Body of pancreas (tissue), 4 donors: Measurements from ENCODE around the gene HOXB9. TPM values are rescaled to one million over a fixed set of nuclear protein-coding genes. Genes with fewer than 3 reads are reported as not detected.

Experiments
- ATAC-seq: fragments of 150-250 bp; one replicate; pipeline ENCODE4 v1.9.1; 2016
- DNase-seq, 4 donors: peaks; one replicate each; pipeline ENCODE4 v3.0.0-alpha.2; 2019
- H3K27ac ChIP-seq, 4 donors: fragments of 200-600 bp; sonication (generic); 1 replicate in 3 of 4; 2 replicates in 1 of 4; pipeline versions ENCODE4 v1.5.1 to v1.6.1; 2016 to 2019; ENCODE audit warnings: mild to moderate bottlenecking in 1 of 4, mixed read lengths in 1 of 4, moderate library complexity in 1 of 4
- H3K27me3 ChIP-seq, 2 donors: fragments of 200-600 bp; sonication (generic); one replicate each; pipeline ENCODE4 v1.6.0; 2016; ENCODE audit warnings: mild to moderate bottlenecking in 1 of 2
- H3K36me3 ChIP-seq, 2 donors: fragments of 200-600 bp; sonication (generic); replicated peaks in 1 of 2; 2 replicates each; pipeline ENCODE4 v1.5.1; 2016; ENCODE audit warnings: low read depth in 2 of 2; ENCODE audit not compliant: insufficient read depth in 1 of 2
- H3K4me1 ChIP-seq: fragments of 200-600 bp; sonication (generic); one replicate; pipeline ENCODE4 v1.6.0; 2016
- H3K4me3 ChIP-seq, 2 donors: fragments of 200-600 bp; sonication (generic); 1 replicate in 1 of 2; 2 replicates in 1 of 2; pipeline ENCODE4 v1.5.1; 2016 to 2019
- H3K9me3 ChIP-seq, 3 donors: fragments of 200-600 bp; sonication (generic); 1 replicate in 2 of 3; 2 replicates in 1 of 3; pipeline ENCODE4 v1.5.1; 2016
- POLR2A ChIP-seq, 3 donors: fragments of 450-650 bp; IDR thresholded peaks; one replicate each; pipeline ENCODE4 v1.6.1; 2016; ENCODE audit warnings: antibody characterized with exemption in 3 of 3, mild to moderate bottlenecking in 2 of 3
- WGBS, 2 donors: methylation state at CpG; one replicate each; pipeline ENCODE4 v1.1.5; 2017; 5-methylcytosine and 5-hydroxymethylcytosine counted together
- intact Hi-C: fragments of 100-400 bp; cut with DNase I; formaldehyde crosslinking; loops from one replicate; pipeline ENCODE4 v1.15.1; 2023
- total RNA-seq, 2 donors: library from RNA; depleted of rRNA; stranded (reverse); fragments of >200 nt; gene quantifications; one replicate each; pipeline ENCODE4 v1.1.0, GENCODE V29; 2016
- TF ChIP-seq, protein P1 (sequence below), 7 experiments: fragments of 450-650 bp in 4 of 7; fragments of 200-600 bp in 3 of 7; sonication (generic) in 3 of 7; IDR thresholded peaks; one replicate each; pipeline ENCODE4 v1.5.1; 2016 to 2019; ENCODE audit warnings: antibody characterized with exemption in 7 of 7

Gene HOXB9
- total RNA-seq, 2 donors from 2014 or later, result not detected

DNA sequence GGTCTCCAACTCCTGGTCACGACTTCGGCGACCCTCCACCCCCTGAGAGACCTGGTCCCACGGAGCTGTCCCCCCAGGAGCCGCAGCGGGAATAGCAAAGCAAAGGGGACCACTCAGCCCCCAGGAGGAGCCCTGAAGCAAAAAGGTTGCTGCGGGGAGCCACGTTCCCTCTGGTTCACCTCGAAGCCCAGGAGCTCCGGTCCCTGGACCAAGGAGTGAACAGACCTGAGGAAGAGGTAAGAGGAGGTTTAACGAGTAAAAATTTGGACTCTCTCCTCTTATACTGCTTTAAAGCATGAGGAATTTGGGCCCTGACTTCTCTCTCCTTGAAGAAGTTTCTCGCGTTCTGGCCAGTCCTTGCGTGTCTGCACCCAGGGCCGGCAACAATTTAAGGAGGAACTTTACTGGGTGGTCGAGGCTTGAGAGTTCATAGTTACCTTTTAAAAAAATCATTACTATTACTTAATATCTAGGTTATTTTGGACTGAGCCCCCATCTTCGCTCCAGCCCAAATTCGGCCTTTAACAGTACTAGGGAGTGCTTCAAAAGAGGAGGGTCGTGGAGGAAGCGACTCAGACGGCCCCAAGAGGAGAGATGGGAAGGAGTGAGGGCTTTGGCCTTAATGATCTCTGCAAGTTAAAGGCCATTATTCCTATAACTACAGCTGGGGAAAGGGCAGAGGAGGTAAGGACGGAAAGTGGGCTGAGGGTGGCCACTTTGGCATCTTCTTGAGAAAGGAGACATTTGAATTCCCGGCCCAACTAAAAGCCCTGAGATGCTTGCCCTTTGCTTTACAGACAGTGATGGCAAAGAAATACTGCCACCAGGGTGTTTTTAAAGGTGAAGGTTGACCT lies 16.9 kb upstream of the HOXB9 start:
- Histone ChIP-seq H3K36me3 (no peaks in the 10 kb centered on the region), H3K9me3 (no peaks in the 10 kb centered on the region), H3K27me3 (peaks cover 0 to 50% of the 10 kb centered on the region in 2 donors), H3K4me1 (peaks cover 22% of the 10 kb centered on the region), H3K4me3 (no peak overlapping the region), H3K27ac (no peak overlapping the region)
- TF ChIP-seq, protein P1, sequence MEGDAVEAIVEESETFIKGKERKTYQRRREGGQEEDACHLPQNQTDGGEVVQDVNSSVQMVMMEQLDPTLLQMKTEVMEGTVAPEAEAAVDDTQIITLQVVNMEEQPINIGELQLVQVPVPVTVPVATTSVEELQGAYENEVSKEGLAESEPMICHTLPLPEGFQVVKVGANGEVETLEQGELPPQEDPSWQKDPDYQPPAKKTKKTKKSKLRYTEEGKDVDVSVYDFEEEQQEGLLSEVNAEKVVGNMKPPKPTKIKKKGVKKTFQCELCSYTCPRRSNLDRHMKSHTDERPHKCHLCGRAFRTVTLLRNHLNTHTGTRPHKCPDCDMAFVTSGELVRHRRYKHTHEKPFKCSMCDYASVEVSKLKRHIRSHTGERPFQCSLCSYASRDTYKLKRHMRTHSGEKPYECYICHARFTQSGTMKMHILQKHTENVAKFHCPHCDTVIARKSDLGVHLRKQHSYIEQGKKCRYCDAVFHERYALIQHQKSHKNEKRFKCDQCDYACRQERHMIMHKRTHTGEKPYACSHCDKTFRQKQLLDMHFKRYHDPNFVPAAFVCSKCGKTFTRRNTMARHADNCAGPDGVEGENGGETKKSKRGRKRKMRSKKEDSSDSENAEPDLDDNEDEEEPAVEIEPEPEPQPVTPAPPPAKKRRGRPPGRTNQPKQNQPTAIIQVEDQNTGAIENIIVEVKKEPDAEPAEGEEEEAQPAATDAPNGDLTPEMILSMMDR (IDR thresholded peaks at IDR 0.05), result no peak
- TF ChIP-seq POLR2A (IDR thresholded peaks at IDR 0.05), result no peak
- ATAC-seq (no peak), DNase-seq (no peak)
- intact Hi-C loops, result no loop called here
- 17 to 28% methylated on average over 17 to 23 of the region's 23 CpGs for WGBS, 2 donors

DNA sequence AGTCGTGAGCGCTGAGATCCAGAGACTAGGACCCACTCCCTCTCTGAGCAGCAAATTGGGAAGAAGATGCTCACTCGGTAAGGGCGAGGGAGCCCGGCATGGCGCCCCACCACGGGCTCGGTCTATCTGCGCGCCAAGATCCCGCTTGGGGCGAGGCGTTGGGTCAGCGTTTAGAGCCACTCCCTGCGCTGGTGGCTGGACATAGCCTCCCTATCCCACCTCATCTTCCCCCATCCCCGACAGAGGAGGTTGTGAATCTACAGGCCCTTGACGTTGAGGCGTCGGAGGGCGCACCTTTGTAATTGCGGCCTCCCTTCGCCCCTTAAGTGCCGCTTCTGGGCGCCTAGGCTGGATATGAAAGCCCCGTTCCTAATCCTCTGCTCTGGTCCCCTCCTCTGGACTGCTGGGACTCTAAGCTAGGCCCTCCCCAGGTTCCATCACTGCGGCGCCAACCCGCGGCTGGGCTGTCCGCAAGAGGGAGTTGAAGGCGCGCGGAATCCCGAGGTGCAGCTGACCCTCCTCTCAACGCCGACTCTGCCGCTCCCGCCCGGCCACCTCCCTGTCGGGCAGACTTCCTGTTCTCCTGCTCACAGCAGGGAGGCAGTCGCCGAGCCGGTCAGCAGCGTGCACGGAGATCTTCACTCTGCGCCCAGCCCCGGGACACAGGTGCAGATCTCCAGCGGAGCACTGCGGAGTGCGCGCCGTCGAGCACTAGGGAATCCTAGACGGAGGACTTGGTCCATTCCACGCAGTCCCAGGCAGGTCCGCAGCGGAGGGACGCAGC lies 16.1 kb upstream of the HOXB9 start:
- no peaks in the 10 kb centered on the region for H3K9me3 ChIP-seq
- intact Hi-C loops, result no loop called here
- no peak overlapping the region for H3K4me3 ChIP-seq
- no peak for DNase-seq
- 5 to 17% methylated on average over 11 to 58 of the region's 58 CpGs for WGBS, 2 donors
- no peak overlapping the region for H3K27ac ChIP-seq
- H3K27me3 ChIP-seq, result peaks cover 0 to 48% of the 10 kb centered on the region in 2 donors
- ATAC-seq, result no peak
- H3K4me1 ChIP-seq, result peaks cover 16% of the 10 kb centered on the region
- no peaks in the 10 kb centered on the region for H3K36me3 ChIP-seq
- TF ChIP-seq, protein P1 (IDR thresholded peaks at IDR 0.05), result no peak
- no peak for TF ChIP-seq POLR2A (IDR thresholded peaks at IDR 0.05)

DNA sequence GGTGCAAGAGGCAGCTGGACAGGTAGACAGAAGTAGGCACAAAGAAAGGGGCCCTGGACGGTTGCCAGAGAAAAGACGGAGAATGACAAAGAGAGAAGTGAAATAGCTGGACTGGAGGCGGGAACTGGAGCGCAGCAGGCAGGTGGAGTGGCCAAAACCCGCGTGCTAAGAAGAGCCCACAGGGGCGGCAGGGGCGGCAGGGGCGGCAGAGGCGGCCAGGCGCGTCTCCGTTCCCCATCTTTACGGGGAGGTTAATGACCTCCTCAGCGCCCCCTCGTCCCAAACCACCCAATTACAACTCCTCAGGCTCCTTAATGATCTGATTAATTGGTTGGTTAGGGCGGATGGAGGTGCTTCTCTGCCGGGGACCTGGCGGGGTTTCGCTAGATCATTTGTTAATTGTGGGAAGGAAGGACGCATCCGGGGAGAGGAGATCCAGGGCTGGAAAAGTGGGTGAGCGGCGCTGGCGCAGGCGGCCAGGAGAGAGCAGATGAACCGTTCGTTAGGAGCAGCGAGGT lies 15.4 kb upstream of the HOXB9 start:
- H3K9me3 ChIP-seq, result no peaks in the 10 kb centered on the region
- 6 to 11% methylated on average over 29 of the region's 29 CpGs for WGBS, 2 donors
- H3K27me3 ChIP-seq, result peaks cover 0 to 52% of the 10 kb centered on the region in 2 donors
- DNase-seq (no peak), ATAC-seq (no peak)
- no peak overlapping the region for H3K4me3 ChIP-seq
- H3K4me1 ChIP-seq, result peaks cover 17% of the 10 kb centered on the region
- intact Hi-C loops, result no loop called here
- no peaks in the 10 kb centered on the region for H3K36me3 ChIP-seq
- no peak overlapping the region for H3K27ac ChIP-seq
- TF ChIP-seq, protein P1 (IDR thresholded peaks at IDR 0.05), result no peak
- TF ChIP-seq POLR2A (IDR thresholded peaks at IDR 0.05), result no peak

DNA sequence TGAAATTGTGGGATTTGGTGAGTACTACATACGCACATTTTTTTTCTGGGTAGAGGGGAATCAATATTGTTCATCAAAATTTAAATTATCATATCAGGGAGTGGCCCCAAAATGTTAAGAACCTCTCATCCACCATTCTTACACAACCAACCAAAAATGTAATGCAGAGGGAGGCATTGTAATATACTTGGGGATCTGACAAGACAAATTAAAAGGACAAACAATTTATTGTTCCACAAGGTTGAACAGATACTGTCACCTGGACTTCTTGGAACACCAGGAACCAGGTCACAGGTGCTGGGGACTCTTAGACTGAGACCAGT lies 14.7 kb upstream of the HOXB9 start:
- H3K36me3 ChIP-seq, result no peaks in the 10 kb centered on the region
- peaks cover 0 to 59% of the 10 kb centered on the region in 2 donors for H3K27me3 ChIP-seq
- no peak overlapping the region for H3K4me3 ChIP-seq
- intact Hi-C loops, result no loop called here
- no peak for TF ChIP-seq POLR2A (IDR thresholded peaks at IDR 0.05)
- TF ChIP-seq, protein P1 (IDR thresholded peaks at IDR 0.05), result no peak
- H3K4me1 ChIP-seq, result peaks cover 16% of the 10 kb centered on the region
- DNase-seq, result no peak
- ATAC-seq, result no peak
- 50 to 61% methylated on average over 1 of the region's 1 CpG for WGBS, 2 donors
- H3K27ac ChIP-seq, result no peak overlapping the region
- H3K9me3 ChIP-seq, result no peaks in the 10 kb centered on the region
